ENCODE results near the gene FUZ.

The FUZ gene

GRCh38 chr19:49812997-49813861 is at the start of gene FUZ:
TSS of gene FUZ (minus strand) at chr19:49813292. CDS start at chr19:49813106, 186 bp downstream.
- peak; percentile 93 for DNase-seq (ENCODE audit: low spot score)
- TF ChIP-seq CTCF (IDR thresholded peaks at IDR 0.05; ENCODE audit: extremely low read depth, missing control alignments): no peak

- no peak for DNase-seq (ENCODE audit: low spot score)
Observed at GRCh38 chr19:49862391-49863253, 49.5 kb upstream of the FUZ start.

GRCh38 chr19:49861541-49862378 is 48.7 kb upstream of the FUZ start:
- no peak for DNase-seq (ENCODE audit: low spot score)
- no peak for TF ChIP-seq CTCF (IDR thresholded peaks at IDR 0.05; ENCODE audit: extremely low read depth, missing control alignments)

More at GRCh38 chr19:49862391-49863253, 49.5 kb upstream of the FUZ start:
- TF ChIP-seq CTCF (IDR thresholded peaks at IDR 0.05; ENCODE audit: extremely low read depth, missing control alignments): peak; percentile 24

- DNase-seq (ENCODE audit: low spot score): no peak
- no peak for TF ChIP-seq CTCF (IDR thresholded peaks at IDR 0.05; ENCODE audit: extremely low read depth, missing control alignments)
Observed at GRCh38 chr19:49861107-49861506, 48.0 kb upstream of the FUZ start.

GRCh38 chr19:49860336-49861102 is 47.4 kb upstream of the FUZ start:
- DNase-seq (ENCODE audit: low spot score): no peak
- no peak for TF ChIP-seq CTCF (IDR thresholded peaks at IDR 0.05; ENCODE audit: extremely low read depth, missing control alignments)

- no peak for DNase-seq (ENCODE audit: low spot score)
- no peak for TF ChIP-seq CTCF (IDR thresholded peaks at IDR 0.05; ENCODE audit: extremely low read depth, missing control alignments)
Observed at GRCh38 chr19:49859682-49860335, 46.7 kb upstream of the FUZ start.

Data from GM20000 (cell line).